ENCODE data around the gene TUG1.

Gene TUG1

DNA sequence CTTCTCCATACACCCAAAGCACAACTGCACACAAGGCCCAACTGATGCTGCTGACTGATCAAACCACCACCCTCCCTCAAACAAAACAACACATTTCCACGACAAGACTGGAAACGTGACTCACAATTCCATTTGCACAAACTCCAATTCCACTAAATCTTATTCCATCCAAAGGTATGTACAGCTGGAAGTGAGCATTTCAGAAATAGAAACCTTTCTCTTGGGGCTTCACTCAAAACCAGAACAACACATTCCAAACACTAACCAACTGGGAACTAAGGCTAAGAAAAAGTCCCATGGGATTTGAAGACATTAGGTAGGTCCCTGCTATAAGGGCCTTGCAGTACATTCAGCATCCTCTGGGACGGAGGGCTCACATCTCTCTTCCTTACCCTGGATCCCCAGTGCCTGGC is 20.1 kb upstream of the TUG1 start:
- Histone ChIP-seq H3K27me3 (no peaks in the 10 kb centered on the region), H3K4me1 (no peaks in the 10 kb centered on the region), H3K9me3 (no peaks in the 10 kb centered on the region), H3K4me3 (ENCODE audit: low read depth, low read length) (no peak overlapping the region), H3K36me3 (peaks cover 78% of the 10 kb centered on the region)
- TF ChIP-seq, protein P1, sequence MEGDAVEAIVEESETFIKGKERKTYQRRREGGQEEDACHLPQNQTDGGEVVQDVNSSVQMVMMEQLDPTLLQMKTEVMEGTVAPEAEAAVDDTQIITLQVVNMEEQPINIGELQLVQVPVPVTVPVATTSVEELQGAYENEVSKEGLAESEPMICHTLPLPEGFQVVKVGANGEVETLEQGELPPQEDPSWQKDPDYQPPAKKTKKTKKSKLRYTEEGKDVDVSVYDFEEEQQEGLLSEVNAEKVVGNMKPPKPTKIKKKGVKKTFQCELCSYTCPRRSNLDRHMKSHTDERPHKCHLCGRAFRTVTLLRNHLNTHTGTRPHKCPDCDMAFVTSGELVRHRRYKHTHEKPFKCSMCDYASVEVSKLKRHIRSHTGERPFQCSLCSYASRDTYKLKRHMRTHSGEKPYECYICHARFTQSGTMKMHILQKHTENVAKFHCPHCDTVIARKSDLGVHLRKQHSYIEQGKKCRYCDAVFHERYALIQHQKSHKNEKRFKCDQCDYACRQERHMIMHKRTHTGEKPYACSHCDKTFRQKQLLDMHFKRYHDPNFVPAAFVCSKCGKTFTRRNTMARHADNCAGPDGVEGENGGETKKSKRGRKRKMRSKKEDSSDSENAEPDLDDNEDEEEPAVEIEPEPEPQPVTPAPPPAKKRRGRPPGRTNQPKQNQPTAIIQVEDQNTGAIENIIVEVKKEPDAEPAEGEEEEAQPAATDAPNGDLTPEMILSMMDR (IDR thresholded peaks at IDR 0.05; ENCODE audit: low read depth, low read length) = no peak
- DNase-seq = no peak

DNA sequence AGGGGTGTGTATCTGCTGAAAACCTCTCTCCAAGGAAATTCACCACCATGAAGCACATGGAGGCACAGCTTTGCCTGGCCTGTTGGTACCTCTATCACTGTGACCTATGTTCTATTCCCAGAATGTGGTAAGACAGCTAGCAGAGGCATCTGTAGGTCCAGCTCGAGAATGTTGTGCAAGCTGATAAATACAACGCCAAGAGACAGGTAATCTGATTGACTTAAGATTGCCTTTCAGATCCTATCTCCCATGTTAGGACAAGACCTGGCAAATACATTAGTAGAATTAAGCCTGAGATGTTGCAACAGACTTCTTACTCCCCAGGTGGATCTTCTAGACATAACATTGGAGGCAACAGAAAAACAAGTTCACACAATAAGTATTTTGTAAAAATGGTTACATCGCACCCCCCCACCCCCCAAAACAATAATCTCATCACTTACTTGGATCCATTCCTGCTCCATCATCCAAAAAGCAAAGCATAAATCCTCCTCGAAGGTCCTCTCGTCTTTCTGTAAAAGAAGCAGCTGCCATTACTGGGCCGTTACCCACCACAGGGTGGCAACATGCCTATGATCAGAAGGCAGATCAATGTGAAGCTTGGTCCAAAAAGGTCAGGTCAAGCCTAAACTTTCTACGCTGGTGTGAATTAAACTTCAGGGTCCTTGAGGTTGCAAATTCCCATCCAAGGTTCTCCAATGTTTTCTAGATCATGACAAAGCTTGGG is 19.0 kb upstream of the TUG1 start:
- H3K36me3 ChIP-seq = peaks cover 76% of the 10 kb centered on the region
- TF ChIP-seq, protein P1 (IDR thresholded peaks at IDR 0.05; ENCODE audit: low read depth, low read length) = peak; percentile 30; the same call in 1 of the 2 replicates
- no peaks in the 10 kb centered on the region for H3K9me3 ChIP-seq

DNA sequence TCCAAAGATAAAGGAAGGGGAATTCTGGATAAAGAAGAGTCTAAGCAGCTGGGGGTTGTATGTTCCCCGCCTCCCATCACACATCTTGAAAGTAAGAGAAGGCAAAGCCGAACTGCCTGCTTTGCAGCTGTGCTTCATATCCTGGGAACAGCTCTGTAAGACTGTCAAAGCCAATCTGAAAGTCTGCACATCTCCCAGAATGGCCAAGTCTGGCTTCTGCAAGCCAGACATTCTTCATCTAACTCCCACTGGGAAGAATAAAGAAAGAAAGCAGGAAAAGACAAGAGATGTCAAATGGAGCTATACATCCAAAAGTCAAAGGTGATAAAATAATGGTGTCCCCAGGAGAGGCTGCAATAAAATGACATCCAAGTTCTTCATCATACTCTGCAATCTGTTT is 15.9 kb upstream of the TUG1 start:
- H3K27me3 ChIP-seq = no peaks in the 10 kb centered on the region
- TF ChIP-seq, protein P1 (IDR thresholded peaks at IDR 0.05; ENCODE audit: low read depth, low read length) = no peak
- H3K36me3 ChIP-seq = peaks cover 74% of the 10 kb centered on the region
- H3K4me1 ChIP-seq = no peaks in the 10 kb centered on the region
- DNase-seq = no peak
- H3K4me3 ChIP-seq (ENCODE audit: low read depth, low read length) = no peak overlapping the region
- H3K9me3 ChIP-seq = no peaks in the 10 kb centered on the region

More for the DNA sequence above, 19.0 kb upstream of the TUG1 start:
- no peak overlapping the region for H3K4me3 ChIP-seq (ENCODE audit: low read depth, low read length)
- DNase-seq = no peak
- H3K4me1 ChIP-seq = no peaks in the 10 kb centered on the region
- H3K27me3 ChIP-seq = no peaks in the 10 kb centered on the region

DNA sequence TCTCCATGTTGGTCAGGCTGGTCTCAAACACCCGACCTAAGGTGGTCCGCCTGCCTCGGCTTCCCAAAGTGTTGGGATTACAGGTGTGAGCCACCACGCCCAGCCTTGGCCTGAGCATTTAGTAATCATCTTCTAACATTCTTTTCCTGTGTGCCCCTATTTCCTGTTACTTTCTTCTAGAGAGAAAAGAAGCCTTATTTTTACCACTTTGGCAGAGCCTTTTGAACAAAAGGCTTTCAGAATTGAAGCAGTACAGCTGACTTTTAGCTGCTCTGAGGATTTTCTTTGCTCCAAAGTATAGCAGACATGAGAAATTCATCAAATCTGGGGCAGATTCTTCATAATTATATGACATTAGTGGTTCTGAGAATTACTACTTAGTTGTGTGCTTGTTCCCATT is 13.9 kb upstream of the TUG1 start:
- Histone ChIP-seq H3K4me1 (no peaks in the 10 kb centered on the region), H3K36me3 (peaks cover 69% of the 10 kb centered on the region), H3K27me3 (no peaks in the 10 kb centered on the region), H3K9me3 (no peaks in the 10 kb centered on the region), H3K4me3 (ENCODE audit: low read depth, low read length) (no peak overlapping the region)
- no peak for DNase-seq
- TF ChIP-seq, protein P1 (IDR thresholded peaks at IDR 0.05; ENCODE audit: low read depth, low read length) = no peak

DNA sequence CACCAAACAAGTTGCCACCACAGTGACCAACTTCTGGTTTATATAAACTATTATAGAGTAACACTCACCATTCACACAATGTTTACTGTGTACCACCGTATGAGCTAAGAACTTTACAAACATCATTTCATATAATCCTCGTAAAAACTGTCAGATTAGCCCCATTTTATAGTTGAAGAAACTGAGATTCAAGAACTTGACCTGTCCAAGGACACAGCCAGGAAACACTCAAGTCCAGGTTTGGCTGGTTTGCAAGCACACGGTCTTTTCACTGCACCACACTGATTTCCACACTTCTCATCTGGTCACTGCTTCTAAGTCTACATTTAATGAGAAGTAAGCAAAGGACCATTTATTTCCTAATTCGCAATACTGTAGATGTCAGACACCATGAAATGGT is 4.2 kb upstream of the TUG1 start:
- TF ChIP-seq, protein P1 (IDR thresholded peaks at IDR 0.05; ENCODE audit: low read depth, low read length) = no peak
- DNase-seq = no peak
- Histone ChIP-seq H3K4me3 (ENCODE audit: low read depth, low read length) (no peak overlapping the region), H3K36me3 (peaks cover 38% of the 10 kb centered on the region), H3K27me3 (no peaks in the 10 kb centered on the region), H3K9me3 (peaks cover 5% of the 10 kb centered on the region), H3K4me1 (no peaks in the 10 kb centered on the region)
